Measurements from ENCODE around the gene NUP210L.

NUP210L gene

GRCh38 chr1:153973525-153973924 is 181.3 kb downstream of the NUP210L start:
- no peak for FAIRE-seq

DNA sequence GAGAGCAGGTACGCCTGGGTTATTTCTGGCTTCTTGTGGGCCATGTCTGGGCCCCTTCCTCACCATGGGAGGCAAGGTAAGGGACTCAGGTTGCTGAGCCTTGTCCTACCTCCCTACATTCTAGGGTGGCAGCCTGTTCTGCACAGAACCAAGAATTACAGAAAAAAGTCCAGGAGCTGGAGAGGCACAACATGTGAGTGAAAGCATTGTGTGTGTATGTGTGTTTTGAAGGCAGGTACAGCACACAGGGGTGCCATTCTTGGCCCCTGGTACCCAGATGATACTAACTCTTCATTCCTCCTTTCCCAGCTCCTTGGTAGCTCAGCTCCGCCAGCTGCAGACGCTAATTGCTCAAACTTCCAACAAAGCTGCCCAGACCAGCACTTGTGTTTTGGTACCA is 181.8 kb downstream of the NUP210L start:
- FAIRE-seq, result no peak
- no peak for DNase-seq (ENCODE audit: extremely low spot score, insufficient read length, low read depth)

More at GRCh38 chr1:153973525-153973924, 181.3 kb downstream of the NUP210L start:
- no peak for DNase-seq (ENCODE audit: extremely low spot score, insufficient read length, low read depth)

- FAIRE-seq (no peak), DNase-seq (ENCODE audit: extremely low spot score, insufficient read length, low read depth) (no peak)
Measured at GRCh38 chr1:153970346-153970745, 184.5 kb downstream of the NUP210L start.

- no peak for FAIRE-seq
- no peak for DNase-seq (ENCODE audit: extremely low spot score, insufficient read length, low read depth)
Measured at GRCh38 chr1:153968972-153969371, 185.9 kb downstream of the NUP210L start.

DNA sequence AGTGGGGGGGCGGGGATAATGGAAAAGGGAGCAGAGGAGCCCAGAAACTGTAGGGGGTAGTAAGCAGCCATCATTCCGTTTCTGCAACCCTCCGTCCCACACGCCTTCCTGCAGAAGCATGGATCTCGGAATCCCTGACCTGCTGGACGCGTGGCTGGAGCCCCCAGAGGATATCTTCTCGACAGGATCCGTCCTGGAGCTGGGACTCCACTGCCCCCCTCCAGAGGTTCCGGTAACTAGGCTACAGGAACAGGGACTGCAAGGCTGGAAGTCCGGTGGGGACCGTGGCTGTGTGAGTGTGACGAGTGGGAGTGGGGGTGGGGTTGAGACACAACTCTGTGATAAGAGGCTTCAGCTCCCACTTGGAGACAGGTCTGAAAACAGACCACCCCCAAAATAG is 186.5 kb downstream of the NUP210L start:
- DNase-seq (ENCODE audit: extremely low spot score, insufficient read length, low read depth) (no peak), FAIRE-seq (no peak)

- DNase-seq (ENCODE audit: extremely low spot score, insufficient read length, low read depth), result no peak
- no peak for FAIRE-seq
Measured at GRCh38 chr1:153968000-153968363, 186.9 kb downstream of the NUP210L start.

GRCh38 chr1:153967107-153967999 is 187.5 kb downstream of the NUP210L start, which contains the start of gene CREB3L4:
Gene CREB3L4 (plus strand): TSS chr1:153967902. CDS start chr1:153968526, 624 bp downstream.
- FAIRE-seq, result peak; percentile 91
- peak; percentile 80 for DNase-seq (ENCODE audit: extremely low spot score, insufficient read length, low read depth)

DNA sequence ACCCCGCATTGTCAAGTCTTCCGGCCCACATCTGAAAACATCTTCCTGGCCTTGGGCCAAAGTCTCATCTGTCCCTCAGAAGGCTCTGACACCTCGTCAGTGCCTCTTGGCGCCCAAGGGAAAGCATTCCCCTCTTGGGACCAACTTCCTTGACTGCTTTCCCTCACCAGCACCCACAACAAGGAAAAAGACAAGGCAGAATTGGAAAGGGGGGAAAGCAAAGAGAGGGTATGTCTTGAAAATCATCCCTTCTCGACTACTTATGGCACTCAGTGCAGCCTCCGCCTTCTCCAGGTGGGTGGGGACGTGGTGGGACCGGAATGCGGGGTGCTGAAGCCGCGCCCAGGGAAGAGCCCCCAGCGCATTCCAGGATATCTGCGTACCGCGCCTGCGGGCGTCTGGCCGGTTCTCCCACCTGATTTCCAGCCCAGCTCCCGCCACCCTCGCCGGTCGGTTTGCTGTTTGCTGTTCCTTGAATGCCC is 191.0 kb downstream of the NUP210L start:
- DNase-seq (ENCODE audit: extremely low spot score, insufficient read length, low read depth) (no peak), FAIRE-seq (no peak)

GRCh38 chr1:153963030-153963849 is 191.6 kb downstream of the NUP210L start, which contains the start of gene SLC39A1:
Gene SLC39A1 (minus strand): TSS chr1:153963537. CDS start chr1:153962715, 822 bp downstream.
- DNase-seq (ENCODE audit: extremely low spot score, insufficient read length, low read depth) (peak; percentile 73), FAIRE-seq (peak; percentile 94)

DNA sequence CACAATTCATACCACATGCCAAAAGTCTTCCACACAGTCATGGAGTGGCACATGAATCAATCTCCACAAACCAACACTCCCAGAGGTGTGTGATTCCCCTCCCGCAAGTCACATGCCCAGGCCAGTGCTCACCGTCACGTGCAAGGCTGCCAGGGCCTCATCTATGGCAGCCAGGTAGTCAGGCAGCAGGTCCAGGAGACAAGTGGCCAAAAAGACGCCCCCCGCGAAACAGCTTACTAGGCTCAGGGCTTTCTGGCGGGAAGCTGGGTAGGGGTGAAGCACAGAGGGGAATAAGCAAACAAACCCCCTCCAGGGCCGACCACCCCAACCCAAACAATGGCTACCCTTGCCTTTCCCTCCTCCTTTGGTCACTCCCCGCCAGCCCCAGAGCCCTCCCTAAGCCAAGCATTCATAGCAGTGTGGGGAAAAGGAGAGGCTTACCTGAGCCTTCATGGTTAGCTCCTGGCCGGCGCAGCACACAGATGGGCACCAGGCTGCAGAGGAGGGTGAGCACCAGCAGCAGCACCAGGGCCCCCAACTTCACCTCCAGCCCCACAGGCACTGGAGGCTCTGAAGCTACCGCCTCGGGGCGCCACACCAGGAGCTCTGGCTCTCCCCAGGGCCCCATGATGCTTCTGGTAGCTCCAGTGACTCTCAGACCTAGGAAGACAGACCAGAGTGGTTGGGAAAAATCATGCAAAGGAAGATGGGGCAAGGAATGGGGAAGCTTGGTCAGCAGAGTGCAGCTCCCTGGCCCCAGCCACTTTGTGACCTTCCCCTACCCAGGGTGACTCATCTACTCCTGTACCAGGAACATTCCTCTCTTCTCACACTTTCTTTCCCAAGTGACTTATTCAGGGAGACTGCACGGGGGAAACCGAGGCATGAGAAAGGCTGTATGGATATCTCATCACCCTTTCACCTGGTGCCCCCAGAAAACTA is 192.5 kb downstream of the NUP210L start:
- DNase-seq (ENCODE audit: extremely low spot score, insufficient read length, low read depth) (no peak), FAIRE-seq (no peak)

DNA sequence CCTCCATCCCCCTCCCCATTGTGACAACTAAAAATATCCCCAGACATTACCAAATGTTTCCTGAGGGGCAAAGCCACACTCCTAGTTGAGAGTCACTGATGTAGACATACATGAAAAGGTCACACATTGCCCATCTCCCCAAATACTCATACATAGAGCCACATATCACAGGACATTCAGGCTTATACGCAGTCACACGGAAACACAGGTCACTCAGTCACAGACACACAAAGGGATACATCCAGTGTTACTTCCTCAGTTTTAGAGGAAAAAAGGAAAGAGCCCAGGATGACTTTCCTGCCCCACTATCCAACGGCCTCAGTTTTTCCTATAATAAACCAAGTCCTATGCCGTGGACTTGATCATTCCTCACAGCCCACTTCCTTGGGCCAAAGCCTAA is 193.5 kb downstream of the NUP210L start:
- no peak for DNase-seq (ENCODE audit: extremely low spot score, insufficient read length, low read depth)
- no peak for FAIRE-seq

DNA sequence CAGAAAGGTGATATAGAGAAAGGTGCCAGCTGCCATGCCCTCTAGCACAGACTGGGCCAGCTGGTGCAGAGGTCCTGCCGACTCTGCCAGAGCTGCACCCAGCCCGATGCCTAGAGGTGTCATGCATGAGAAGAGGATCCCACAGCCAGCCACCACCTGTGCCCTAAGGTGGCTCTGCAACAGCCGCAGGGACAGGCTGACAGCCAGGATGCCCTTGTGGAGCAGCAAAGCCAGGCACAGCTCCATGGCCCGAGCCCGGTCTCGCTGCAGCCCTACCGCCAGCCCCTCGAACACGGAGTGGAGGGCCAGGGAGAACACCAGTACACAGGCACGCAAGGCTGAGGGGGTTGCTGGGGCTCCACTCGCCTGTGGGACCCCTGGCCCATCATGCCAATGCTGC is 194.7 kb downstream of the NUP210L start:
- no peak for FAIRE-seq
- DNase-seq (ENCODE audit: extremely low spot score, insufficient read length, low read depth), result no peak

GRCh38 chr1:153959454-153959853 is 195.4 kb downstream of the NUP210L start:
- no peak for FAIRE-seq
- DNase-seq (ENCODE audit: extremely low spot score, insufficient read length, low read depth), result no peak

GRCh38 chr1:153958961-153959260 is 196.0 kb downstream of the NUP210L start:
- no peak for FAIRE-seq
- no peak for DNase-seq (ENCODE audit: extremely low spot score, insufficient read length, low read depth)

DNA sequence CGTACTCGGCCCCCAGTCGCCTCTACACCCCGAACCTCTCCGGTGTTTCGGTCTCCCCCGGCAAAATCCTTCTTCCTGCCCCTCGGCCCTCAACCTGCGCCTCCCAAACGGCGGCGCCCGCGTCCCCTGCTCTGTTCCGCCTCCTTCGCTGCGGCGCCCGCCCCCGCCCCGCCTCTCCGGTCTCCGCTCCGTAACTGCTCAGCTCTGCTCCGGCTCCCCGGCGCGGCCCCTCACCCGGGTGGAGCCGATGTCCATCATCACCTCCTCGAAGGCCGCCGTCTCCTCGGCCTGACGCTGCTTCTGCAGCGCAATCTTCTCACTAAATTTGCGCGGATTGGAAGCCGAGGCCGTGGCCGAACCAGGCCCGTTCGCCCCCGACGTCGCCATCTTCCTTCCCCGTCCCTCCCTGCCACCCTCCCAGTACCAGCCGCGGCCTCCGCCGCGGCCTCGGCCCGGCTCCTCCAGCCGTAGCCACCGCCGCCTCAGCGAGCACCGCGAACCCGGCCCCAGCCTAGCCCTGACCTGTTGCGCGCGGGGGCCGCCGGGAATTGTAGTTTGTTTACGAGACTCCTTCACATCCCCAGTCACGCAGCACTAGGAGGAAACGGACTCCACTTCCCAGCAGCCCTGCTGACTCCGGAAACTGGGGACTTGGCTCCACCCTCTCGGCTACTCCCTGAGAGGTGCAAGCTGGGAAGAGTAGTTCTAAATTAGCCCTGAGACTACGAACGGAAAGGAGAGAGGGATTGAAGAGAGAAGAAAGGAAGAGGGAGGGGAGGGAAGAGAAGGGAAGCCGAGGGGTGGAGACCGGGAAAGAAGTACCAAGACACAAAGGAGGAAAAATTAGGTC is 196.5 kb downstream of the NUP210L start, which contains the start of gene CRTC2:
CRTC2 (minus strand) TSS at position 502 of the 850 bp plus-strand sequence; CDS start at position 387, 115 bp downstream.
- DNase-seq (ENCODE audit: extremely low spot score, insufficient read length, low read depth), result peak; percentile 94
- peak; percentile 95 for FAIRE-seq

GRCh38 chr1:153957744-153958110 is 197.1 kb downstream of the NUP210L start:
- DNase-seq (ENCODE audit: extremely low spot score, insufficient read length, low read depth) (no peak), FAIRE-seq (peak; percentile 86)

GRCh38 chr1:153956997-153957715 is 197.7 kb downstream of the NUP210L start:
- no peak for DNase-seq (ENCODE audit: extremely low spot score, insufficient read length, low read depth)
- FAIRE-seq, result peak; percentile 33

GRCh38 chr1:153954826-153955225 is 200.0 kb downstream of the NUP210L start:
- FAIRE-seq (no peak), DNase-seq (ENCODE audit: extremely low spot score, insufficient read length, low read depth) (no peak)
